Adrenal gland (tissue), 12 donors: ENCODE results near the gene HEG1. TPM values are rescaled to one million over a fixed set of nuclear protein-coding genes. Genes with fewer than 3 reads are reported as not detected.

Experiments used
- DNase-seq, 7 donors: peaks; one replicate each; pipeline ENCODE4 v3.0.0-alpha.2; 2019 to 2020
- H3K27ac ChIP-seq, 5 donors: fragments of 200-600 bp; sonication (generic) in 4 of 5; 1 replicate in 3 of 5; 2 replicates in 2 of 5; pipeline versions ENCODE4 v1.5.1 to v1.8.0; 2016 to 2020; ENCODE audit warnings: mild to moderate bottlenecking in 1 of 5
- H3K27me3 ChIP-seq: fragments of 200-600 bp; 2 replicates; pipeline ENCODE4 v1.8.0; 2021
- H3K36me3 ChIP-seq, 2 donors: fragments of 200-600 bp; replicated peaks in 1 of 2; 1 replicate in 1 of 2; 2 replicates in 1 of 2; pipeline versions ENCODE4 v1.5.1 to v1.8.0; 2018 to 2022
- H3K4me1 ChIP-seq, 2 donors: fragments of 200-600 bp; replicated peaks in 1 of 2; 1 replicate in 1 of 2; 2 replicates in 1 of 2; pipeline versions ENCODE4 v1.5.1 to v1.8.0; 2018 to 2021
- H3K4me3 ChIP-seq, 4 donors: fragments of 200-600 bp; sonication (generic) in 3 of 4; one replicate each; pipeline ENCODE4 v1.5.1; 2016 to 2018
- H3K9me3 ChIP-seq, 3 donors: fragments of 200-600 bp; sonication (generic) in 1 of 3; replicated peaks in 1 of 3; 1 replicate in 2 of 3; 2 replicates in 1 of 3; pipeline versions ENCODE4 v1.5.1 to v1.8.0; 2016 to 2021
- POLR2A ChIP-seq, 2 donors: fragments of 450-650 bp; IDR thresholded peaks; one replicate each; pipeline ENCODE4 v1.6.1; 2017; ENCODE audit warnings: antibody characterized with exemption in 2 of 2, mild to moderate bottlenecking in 2 of 2, moderate library complexity in 1 of 2
- WGBS, 4 donors: extraction: QIAGEN DNeasy Blood & Tissue Kit in 2 of 4; methylation state at CpG; one replicate each; pipeline versions ENCODE4 v1.1.5 to v1.1.7; 2013 to 2017; 5-methylcytosine and 5-hydroxymethylcytosine counted together
- intact Hi-C, 2 donors: fragments of 100-400 bp; cut with DNase I; formaldehyde crosslinking; loops; one replicate each; pipeline versions ENCODE4 v1.14.1 to v1.15.0; 2022 to 2023
- polyA plus RNA-seq, 3 donors: library from polyadenylated mRNA; stranded (reverse); fragments of 200-250 nt in 2 of 3; fragments of 350-450 nt in 1 of 3; fragmentation: Illumina TruSeq in 1 of 3; extraction: RNeasy Lipid Tissue Mini Kit (QIAGEN cat#74804) in 1 of 3; gene quantifications; one replicate each; pipeline ENCODE4 v1.2.3, GENCODE V29; 2013 to 2014
- total RNA-seq, 9 donors: library from RNA; depleted of rRNA in 4 of 9; stranded (reverse); fragments of >200 nt in 4 of 9; fragments of 120-200 nt in 1 of 9; fragmentation: NEBNext Ultra II Directional in 1 of 9; extraction: Animal tissue kit (Norgen Biotek cat#: 25700) in 1 of 9; gene quantifications; one replicate each; pipeline versions ENCODE4 v1.1.0 to v1.2.4, GENCODE V29; 2013 to 2023
- TF ChIP-seq, protein P1 (sequence below), 6 experiments: fragments of 450-650 bp in 4 of 6; fragments of 200-600 bp in 2 of 6; sonication (generic) in 1 of 6; IDR thresholded peaks; 1 replicate in 5 of 6; 2 replicates in 1 of 6; pipeline versions ENCODE4 v1.5.1 to v1.8.0; 2016 to 2021; ENCODE audit warnings: antibody characterized with exemption in 6 of 6, mild to moderate bottlenecking in 2 of 6, moderate library complexity in 1 of 6
- donor health status: healthy with polysubstance abuse.
- donor health status: Bipolar disorder and iron deficiency.
- donor health status: DM: yes; HTN: yes; CAD: no.
- donor health status: DM: no; HTN: no; CAD: no.
- donor health status: DM: no; HTN: no; CAD: no.
- donor health status: DM: yes; HTN: yes; CAD: no.

HEG1 gene
- total and polyA plus RNA-seq, 12 donors = 5.7 to 107 (median 37.9) TPM

DNA sequence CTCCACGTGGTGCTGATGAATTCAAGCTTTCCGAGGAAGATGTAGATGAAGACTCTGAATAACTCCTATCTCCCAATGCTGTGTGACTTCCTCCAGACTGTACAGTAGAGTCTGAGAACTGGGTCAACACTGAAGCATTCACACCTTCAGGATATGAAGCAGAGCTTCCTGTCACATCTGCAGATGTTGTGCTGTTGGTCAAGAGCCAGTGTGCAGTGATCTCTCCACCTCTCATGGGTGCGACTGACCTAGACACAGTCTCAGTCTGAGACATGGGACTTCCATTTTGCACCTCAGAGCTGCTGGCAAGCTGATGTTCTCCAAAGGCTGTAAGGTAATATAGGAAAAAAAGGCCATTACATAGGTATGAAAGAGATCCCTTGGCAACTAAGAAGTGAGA is 36.5 kb downstream of the HEG1 start:
- TF ChIP-seq POLR2A (IDR thresholded peaks at IDR 0.05) = no peak
- TF ChIP-seq, protein P1, sequence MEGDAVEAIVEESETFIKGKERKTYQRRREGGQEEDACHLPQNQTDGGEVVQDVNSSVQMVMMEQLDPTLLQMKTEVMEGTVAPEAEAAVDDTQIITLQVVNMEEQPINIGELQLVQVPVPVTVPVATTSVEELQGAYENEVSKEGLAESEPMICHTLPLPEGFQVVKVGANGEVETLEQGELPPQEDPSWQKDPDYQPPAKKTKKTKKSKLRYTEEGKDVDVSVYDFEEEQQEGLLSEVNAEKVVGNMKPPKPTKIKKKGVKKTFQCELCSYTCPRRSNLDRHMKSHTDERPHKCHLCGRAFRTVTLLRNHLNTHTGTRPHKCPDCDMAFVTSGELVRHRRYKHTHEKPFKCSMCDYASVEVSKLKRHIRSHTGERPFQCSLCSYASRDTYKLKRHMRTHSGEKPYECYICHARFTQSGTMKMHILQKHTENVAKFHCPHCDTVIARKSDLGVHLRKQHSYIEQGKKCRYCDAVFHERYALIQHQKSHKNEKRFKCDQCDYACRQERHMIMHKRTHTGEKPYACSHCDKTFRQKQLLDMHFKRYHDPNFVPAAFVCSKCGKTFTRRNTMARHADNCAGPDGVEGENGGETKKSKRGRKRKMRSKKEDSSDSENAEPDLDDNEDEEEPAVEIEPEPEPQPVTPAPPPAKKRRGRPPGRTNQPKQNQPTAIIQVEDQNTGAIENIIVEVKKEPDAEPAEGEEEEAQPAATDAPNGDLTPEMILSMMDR (IDR thresholded peaks at IDR 0.05) = no peak
- H3K4me1 ChIP-seq = peaks cover 6% of the 10 kb centered on the region in 2 donors
- no peak overlapping the region for H3K4me3 ChIP-seq
- WGBS, 4 donors = 83 to 96% (median 89%) methylated on average over 3 of the region's 3 CpGs
- peaks cover 0 to 36% of the 10 kb centered on the region in 2 donors for H3K36me3 ChIP-seq
- intact Hi-C loops = no loop called here
- no peaks in the 10 kb centered on the region for H3K27me3 ChIP-seq
- H3K9me3 ChIP-seq = no peaks in the 10 kb centered on the region
- no peak overlapping the region for H3K27ac ChIP-seq
- no peak for DNase-seq

DNA sequence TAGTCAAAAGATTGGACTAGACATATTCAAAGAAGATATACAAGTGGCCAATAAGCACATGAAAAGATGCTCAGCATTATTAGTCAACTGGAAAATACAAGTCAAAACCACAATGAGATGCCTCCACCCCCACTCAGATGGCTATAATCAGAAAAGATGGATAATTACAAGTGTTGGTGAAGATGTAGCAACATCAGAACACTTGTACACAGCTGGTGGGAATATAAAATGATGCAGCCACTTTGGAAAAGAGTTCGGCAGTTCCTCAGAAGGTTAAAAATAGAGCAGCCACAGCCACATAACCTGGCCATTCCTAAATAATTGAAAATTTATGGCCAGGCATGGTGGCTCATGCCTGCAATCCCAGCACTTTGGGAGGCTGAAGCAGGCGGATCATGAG is 38.4 kb downstream of the HEG1 start:
- Histone ChIP-seq H3K9me3 (no peaks in the 10 kb centered on the region), H3K36me3 (peaks cover 0 to 54% of the 10 kb centered on the region in 2 donors), H3K4me3 (no peak overlapping the region), H3K4me1 (no peaks in the 10 kb centered on the region), H3K27ac (no peak overlapping the region), H3K27me3 (no peaks in the 10 kb centered on the region)
- intact Hi-C loops = no loop called here
- WGBS, 4 donors = 79 to 100% (median 96%) methylated on average over 2 of the region's 2 CpGs
- no peak for DNase-seq
- TF ChIP-seq POLR2A (IDR thresholded peaks at IDR 0.05) = no peak
- TF ChIP-seq, protein P1 (IDR thresholded peaks at IDR 0.05) = no peak

DNA sequence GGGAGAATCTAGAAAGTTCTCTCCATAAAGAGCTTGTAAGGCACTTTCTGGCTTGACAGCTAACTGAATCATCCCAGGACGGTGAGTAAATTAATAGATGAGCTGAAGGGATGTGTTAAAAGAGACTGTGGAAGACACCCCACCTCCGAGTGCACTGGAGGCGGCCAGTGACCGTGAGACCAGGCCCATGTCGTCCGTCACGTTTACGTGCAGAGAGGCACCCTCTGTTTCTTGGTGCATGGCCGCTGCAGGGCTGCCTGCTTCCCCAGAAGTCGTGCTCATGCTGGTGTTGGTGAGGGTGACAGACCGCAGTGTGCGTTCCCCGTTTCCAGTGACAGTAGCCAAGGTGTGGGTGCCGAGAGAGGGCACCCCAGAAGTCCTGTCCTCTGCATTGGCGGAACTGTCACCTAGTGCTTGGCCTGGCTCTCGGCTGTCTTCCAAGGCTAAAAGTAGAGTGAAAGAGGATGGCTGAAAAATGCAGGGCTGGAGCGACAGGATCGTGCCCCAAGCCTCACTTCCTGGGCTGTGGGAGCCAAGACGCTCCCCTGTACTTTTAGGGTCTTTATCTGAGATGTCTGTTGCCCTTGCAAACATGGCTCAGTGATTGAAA is 41.1 kb downstream of the HEG1 start:
- Histone ChIP-seq H3K4me3 (no peak overlapping the region), H3K27ac (no peak overlapping the region), H3K36me3 (peaks cover 0 to 62% of the 10 kb centered on the region in 2 donors), H3K27me3 (no peaks in the 10 kb centered on the region), H3K9me3 (no peaks in the 10 kb centered on the region), H3K4me1 (no peaks in the 10 kb centered on the region)
- 89 to 91% (median 90%) methylated on average over 11 to 19 of the region's 19 CpGs for WGBS, 4 donors
- no peak for TF ChIP-seq POLR2A (IDR thresholded peaks at IDR 0.05)
- TF ChIP-seq, protein P1 (IDR thresholded peaks at IDR 0.05) = no peak
- DNase-seq = peak in 1 of 7 donors; percentile 38
- intact Hi-C loops = no loop called here

DNA sequence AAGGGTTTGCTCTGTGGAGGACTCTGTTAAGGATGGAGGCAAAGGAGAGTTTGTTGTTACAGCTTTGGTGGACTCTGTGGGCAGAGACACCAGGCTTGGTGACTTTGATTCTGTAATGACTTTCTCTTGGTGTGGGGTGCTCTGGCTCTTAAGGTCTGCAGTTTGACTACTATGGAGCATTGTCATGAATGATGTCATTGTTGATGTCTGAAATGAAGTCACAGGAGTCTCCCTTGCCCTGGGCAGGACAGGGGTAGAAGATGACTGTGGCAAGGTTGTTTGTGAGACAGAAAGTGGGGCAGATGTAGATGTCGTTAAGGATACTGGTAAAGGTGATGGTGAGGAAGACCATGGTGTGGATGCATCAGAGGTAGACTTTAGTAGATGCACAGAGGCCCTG is 42.7 kb downstream of the HEG1 start:
- Histone ChIP-seq H3K27ac (no peak overlapping the region), H3K9me3 (no peaks in the 10 kb centered on the region), H3K36me3 (peaks cover 0 to 56% of the 10 kb centered on the region in 2 donors), H3K27me3 (no peaks in the 10 kb centered on the region), H3K4me3 (no peak overlapping the region), H3K4me1 (no peaks in the 10 kb centered on the region)
- intact Hi-C loops = no loop called here
- DNase-seq = no peak
- WGBS, 4 donors = 80 to 97% (median 85%) methylated on average over 1 of the region's 1 CpG
- TF ChIP-seq, protein P1 (IDR thresholded peaks at IDR 0.05) = no peak
- TF ChIP-seq POLR2A (IDR thresholded peaks at IDR 0.05) = no peak
